DMS114 treated with DMSO at 0.1 percent for 48 hours (cell line): Measurements from ENCODE around the gene FOXK2.

Source experiments
- DNase-seq: peaks from one replicate; lab custom pipeline; 2025; ENCODE audit not compliant: unreplicated experiment; lab: John Stamatoyannopoulos, UW

Gene FOXK2

GRCh38 chr17:82518826-82519810, at the start of gene FOXK2:
Gene FOXK2 (plus strand): TSS chr17:82519732. CDS start chr17:82519889, 157 bp downstream.
- peak; percentile 64 for DNase-seq

GRCh38 chr17:82470065-82470464, 49.5 kb upstream of the FOXK2 start:
- DNase-seq = no peak

- DNase-seq = no peak
These were observed 45.1 kb upstream of the FOXK2 start for GRCh38 chr17:82474223-82475010.

- DNase-seq = no peak
These were observed 44.1 kb upstream of the FOXK2 start for GRCh38 chr17:82475458-82475857.

GRCh38 chr17:82477934-82478333, 41.6 kb upstream of the FOXK2 start:
- no peak for DNase-seq

GRCh38 chr17:82479602-82480001, 39.9 kb upstream of the FOXK2 start:
- DNase-seq = no peak

- no peak for DNase-seq
These were observed 39.2 kb upstream of the FOXK2 start for GRCh38 chr17:82480318-82480717.

- no peak for DNase-seq
These were observed 36.3 kb upstream of the FOXK2 start for GRCh38 chr17:82483204-82483660.

- DNase-seq = no peak
These were observed 35.7 kb upstream of the FOXK2 start for GRCh38 chr17:82483836-82484235.

- DNase-seq = no peak
These were observed 33.1 kb upstream of the FOXK2 start for GRCh38 chr17:82486231-82487094.

GRCh38 chr17:82487910-82488309, 31.6 kb upstream of the FOXK2 start:
- DNase-seq = no peak

GRCh38 chr17:82489117-82489516, 30.4 kb upstream of the FOXK2 start:
- DNase-seq = no peak

GRCh38 chr17:82489851-82490511, 29.6 kb upstream of the FOXK2 start:
- no peak for DNase-seq

GRCh38 chr17:82490512-82491195, 28.9 kb upstream of the FOXK2 start:
- DNase-seq = no peak

GRCh38 chr17:82491196-82491530, 28.4 kb upstream of the FOXK2 start:
- DNase-seq = no peak

GRCh38 chr17:82491533-82491932, 28.0 kb upstream of the FOXK2 start:
- no peak for DNase-seq

- no peak for DNase-seq
These were observed 26.8 kb upstream of the FOXK2 start for GRCh38 chr17:82492643-82493225.

GRCh38 chr17:82493226-82493781, 26.2 kb upstream of the FOXK2 start:
- no peak for DNase-seq
